ENCODE results near the gene CDCP1. TPM values are rescaled to one million over a fixed set of nuclear protein-coding genes. Genes with fewer than 3 reads are reported as not detected.
A peak's percentile ranks its signal among the peaks of the same experiment; 100 is the strongest.
"Not testable (repeated sequence)": the region's sequence is repeated elsewhere in the genome, so short reads cannot be mapped to it uniquely, and the experiment has no call there.

The CDCP1 gene
- total RNA-seq, 3 donors from 2014 or later (not counting 1 experiment from before 2014, with no cell fraction given) = 0.38 to 0.61 (median 0.48) TPM

- no peak for TF ChIP-seq CTCF (IDR thresholded peaks at IDR 0.05)
- no peak for ATAC-seq
- Histone ChIP-seq H3K36me3 (ENCODE audit: control insufficient read depth, insufficient read depth, low read length) (no peaks in the 10 kb centered on the region), H3K27me3 (ENCODE audit: control insufficient read depth, insufficient read depth, low read length) (no peaks in the 10 kb centered on the region), H3K9me3 (ENCODE audit: control insufficient read depth, insufficient read depth, low read length) (no peaks in the 10 kb centered on the region), H3K27ac (ENCODE audit: low read length) (no peak overlapping the region), H3K4me3 (ENCODE audit: low read length) (no peak overlapping the region), H3K4me1 (ENCODE audit: control insufficient read depth, insufficient read depth, low read length) (no peaks in the 10 kb centered on the region)
- Mint-ChIP-seq H3K4me3 (no peak overlapping the region), H3K36me3 (no peaks in the 10 kb centered on the region), H3K4me1 (no peaks in the 10 kb centered on the region), H3K27ac (no peak overlapping the region), H3K9me3 (no peaks in the 10 kb centered on the region), H3K27me3 (ENCODE audit: low read depth in 2 of 2) (peaks cover 9 to 15% of the 10 kb centered on the region in 2 donors)
- intact Hi-C loops (cut with micrococcal nuclease) = no loop called here
- peak in 1 of 2 donors; percentile 37 for DNase-seq
- WGBS (ENCODE audit: insufficient coverage) = 72% methylated on average over 7 of the region's 7 CpGs
These were observed 90.6 kb downstream of the CDCP1 start for GRCh38 chr3:45055411-45056143.

GRCh38 chr3:45055032-45055410 is 91.2 kb downstream of the CDCP1 start:
- H3K27me3 Mint-ChIP-seq (ENCODE audit: low read depth in 2 of 2) = peaks cover 9 to 18% of the 10 kb centered on the region in 2 donors
- no peaks in the 10 kb centered on the region for H3K9me3 Mint-ChIP-seq
- no peak for DNase-seq
- no peak for ATAC-seq
- Histone ChIP-seq H3K9me3 (ENCODE audit: control insufficient read depth, insufficient read depth, low read length) (no peaks in the 10 kb centered on the region), H3K4me3 (ENCODE audit: low read length) (no peak overlapping the region), H3K27ac (ENCODE audit: low read length) (no peak overlapping the region), H3K4me1 (ENCODE audit: control insufficient read depth, insufficient read depth, low read length) (no peaks in the 10 kb centered on the region), H3K36me3 (ENCODE audit: control insufficient read depth, insufficient read depth, low read length) (no peaks in the 10 kb centered on the region), H3K27me3 (ENCODE audit: control insufficient read depth, insufficient read depth, low read length) (no peaks in the 10 kb centered on the region)
- intact Hi-C loops (cut with micrococcal nuclease) = no loop called here
- no peaks in the 10 kb centered on the region for H3K4me1 Mint-ChIP-seq
- WGBS (ENCODE audit: insufficient coverage) = 75% methylated on average over 2 of the region's 2 CpGs
- H3K36me3 Mint-ChIP-seq = no peaks in the 10 kb centered on the region
- H3K4me3 Mint-ChIP-seq = no peak overlapping the region
- H3K27ac Mint-ChIP-seq = no peak overlapping the region
- no peak for TF ChIP-seq CTCF (IDR thresholded peaks at IDR 0.05)

- H3K27ac Mint-ChIP-seq = no peak overlapping the region
- H3K36me3 ChIP-seq (ENCODE audit: control insufficient read depth, insufficient read depth, low read length) = no peaks in the 10 kb centered on the region
- H3K9me3 Mint-ChIP-seq = no peaks in the 10 kb centered on the region
- 90% methylated on average over 2 of the region's 3 CpGs for WGBS (ENCODE audit: insufficient coverage)
- peaks cover 15 to 24% of the 10 kb centered on the region in 2 donors for H3K27me3 Mint-ChIP-seq (ENCODE audit: low read depth in 2 of 2)
- no peak for TF ChIP-seq CTCF (IDR thresholded peaks at IDR 0.05)
- DNase-seq (no peak), ATAC-seq (no peak)
- intact Hi-C loops (cut with micrococcal nuclease) = no loop called here
- H3K27me3 ChIP-seq (ENCODE audit: control insufficient read depth, insufficient read depth, low read length) = no peaks in the 10 kb centered on the region
- H3K4me3 Mint-ChIP-seq = no peak overlapping the region
- no peaks in the 10 kb centered on the region for H3K36me3 Mint-ChIP-seq
- H3K4me1 Mint-ChIP-seq = no peaks in the 10 kb centered on the region
- H3K4me1 ChIP-seq (ENCODE audit: control insufficient read depth, insufficient read depth, low read length) = no peaks in the 10 kb centered on the region
- no peak overlapping the region for H3K27ac ChIP-seq (ENCODE audit: low read length)
- no peak overlapping the region for H3K4me3 ChIP-seq (ENCODE audit: low read length)
- H3K9me3 ChIP-seq (ENCODE audit: control insufficient read depth, insufficient read depth, low read length) = no peaks in the 10 kb centered on the region
These were observed 91.9 kb downstream of the CDCP1 start for GRCh38 chr3:45054196-45054857.

GRCh38 chr3:45053805-45054195 is 92.4 kb downstream of the CDCP1 start:
- H3K27ac Mint-ChIP-seq = not testable (repeated sequence)

More at GRCh38 chr3:45053805-45054195, 92.4 kb downstream of the CDCP1 start:
- H3K27ac ChIP-seq (ENCODE audit: low read length); H3K4me3 Mint-ChIP-seq; H3K27me3 ChIP-seq (ENCODE audit: control insufficient read depth, insufficient read depth, low read length); H3K4me1 ChIP-seq (ENCODE audit: control insufficient read depth, insufficient read depth, low read length); ATAC-seq; H3K9me3 ChIP-seq (ENCODE audit: control insufficient read depth, insufficient read depth, low read length); intact Hi-C loops (cut with micrococcal nuclease); H3K9me3 Mint-ChIP-seq; DNase-seq; H3K4me1 Mint-ChIP-seq; H3K36me3 ChIP-seq (ENCODE audit: control insufficient read depth, insufficient read depth, low read length); H3K4me3 ChIP-seq (ENCODE audit: low read length); H3K36me3 Mint-ChIP-seq: not testable (repeated sequence)
- 54% methylated on average over 1 of the region's 1 CpG for WGBS (ENCODE audit: insufficient coverage)
- peaks cover 19 to 26% of the 10 kb centered on the region in 2 donors for H3K27me3 Mint-ChIP-seq (ENCODE audit: low read depth in 2 of 2)

Measured in natural killer cell (primary cell).